OCI-LY1 (cell line): Measurements from ENCODE around the gene PLA2G6.

Experiments used
- H2AFZ ChIP-seq: fragments of 200-600 bp; sonication (generic), shearing (Covaris generic); 2 replicates; pipeline ENCODE4 v1.6.0; 2014; ENCODE audit warnings: antibody characterized with exemption, mild to moderate bottlenecking, low read length
- H3F3A ChIP-seq: fragments of 200-600 bp; sonication (generic), shearing (Covaris generic); 2 replicates; pipeline ENCODE4 v1.6.0; 2014; ENCODE audit warnings: mild to moderate bottlenecking, antibody characterized with exemption, low read length, moderate library complexity; ENCODE audit not compliant: insufficient read depth
- H3K27ac ChIP-seq: fragments of 200-600 bp; sonication (generic); 2 replicates; pipeline ENCODE4 v1.5.1; 2014; ENCODE audit warnings: low read length, mixed run types, mild to moderate bottlenecking, low read depth; ENCODE audit not compliant: poor library complexity, severe bottlenecking
- H3K27me3 ChIP-seq: fragments of 200-600 bp; sonication (generic); 2 replicates; pipeline ENCODE4 v1.6.0; 2014; ENCODE audit warnings: antibody characterized with exemption, mild to moderate bottlenecking, low read length, moderate library complexity; ENCODE audit not compliant: insufficient read depth
- H3K36me3 ChIP-seq: fragments of 200-600 bp; sonication (generic); 2 replicates; pipeline ENCODE4 v1.6.1; 2014; ENCODE audit warnings: mild to moderate bottlenecking, antibody characterized with exemption, low read length, moderate library complexity, mixed read lengths; ENCODE audit not compliant: insufficient read depth
- H3K4me1 ChIP-seq: fragments of 200-600 bp; sonication (generic); 2 replicates; pipeline ENCODE4 v1.5.1; 2014; ENCODE audit warnings: mild to moderate bottlenecking, low read length, moderate library complexity; ENCODE audit not compliant: insufficient read depth, severe bottlenecking
- H3K4me2 ChIP-seq: fragments of 200-600 bp; sonication (generic), shearing (Covaris generic); 2 replicates; pipeline ENCODE4 v1.6.1; 2014; ENCODE audit warnings: low read length
- H3K4me3 ChIP-seq: fragments of 200-600 bp; sonication (generic); 2 replicates; pipeline ENCODE4 v1.5.1; 2014; ENCODE audit warnings: low read length, low read depth, mild to moderate bottlenecking, mixed read lengths; ENCODE audit not compliant: poor library complexity, severe bottlenecking
- H3K79me2 ChIP-seq: fragments of 200-600 bp; shearing (Covaris generic); 2 replicates; pipeline ENCODE4 v1.6.1; 2016; ENCODE audit warnings: mixed run types, low read length, mixed read lengths; ENCODE audit not compliant: insufficient read depth
- H3K9ac ChIP-seq: fragments of 200-600 bp; sonication (generic), shearing (Covaris generic); 2 replicates; pipeline ENCODE4 v1.6.1; 2014; ENCODE audit warnings: mild to moderate bottlenecking, low read length, mixed read lengths
- H3K9me2 ChIP-seq: fragments of 200-600 bp; sonication (generic), shearing (Covaris generic); 2 replicates; pipeline ENCODE4 v1.6.1; 2014; ENCODE audit warnings: low read depth, mild to moderate bottlenecking, low read length, mixed read lengths
- H3K9me3 ChIP-seq: fragments of 200-600 bp; shearing (Covaris generic); 2 replicates; pipeline ENCODE4 v1.6.1; 2014; ENCODE audit warnings: low read length, mixed read lengths
- H4K20me1 ChIP-seq: fragments of 200-600 bp; sonication (generic), shearing (Covaris generic); 2 replicates; pipeline ENCODE4 v1.6.0; 2016; ENCODE audit warnings: mild to moderate bottlenecking, low read length; ENCODE audit not compliant: insufficient read depth
- EZH2 ChIP-seq: fragments of 200-600 bp; sonication (generic), shearing (Covaris generic); IDR thresholded peaks from 2 replicates; pipeline ENCODE4 v1.8.0; 2017; ENCODE audit warnings: borderline replicate concordance, mixed run types, mild to moderate bottlenecking, antibody characterized with exemption, low read length, moderate library complexity, mixed read lengths
- TF ChIP-seq, protein P1 (sequence below): fragments of 200-600 bp; sonication (generic), shearing (Covaris generic); IDR thresholded peaks from 2 replicates; pipeline ENCODE4 v1.5.1; 2017; ENCODE audit warnings: mild to moderate bottlenecking, antibody characterized with exemption, low read length, moderate library complexity, mixed read lengths

Gene PLA2G6

DNA sequence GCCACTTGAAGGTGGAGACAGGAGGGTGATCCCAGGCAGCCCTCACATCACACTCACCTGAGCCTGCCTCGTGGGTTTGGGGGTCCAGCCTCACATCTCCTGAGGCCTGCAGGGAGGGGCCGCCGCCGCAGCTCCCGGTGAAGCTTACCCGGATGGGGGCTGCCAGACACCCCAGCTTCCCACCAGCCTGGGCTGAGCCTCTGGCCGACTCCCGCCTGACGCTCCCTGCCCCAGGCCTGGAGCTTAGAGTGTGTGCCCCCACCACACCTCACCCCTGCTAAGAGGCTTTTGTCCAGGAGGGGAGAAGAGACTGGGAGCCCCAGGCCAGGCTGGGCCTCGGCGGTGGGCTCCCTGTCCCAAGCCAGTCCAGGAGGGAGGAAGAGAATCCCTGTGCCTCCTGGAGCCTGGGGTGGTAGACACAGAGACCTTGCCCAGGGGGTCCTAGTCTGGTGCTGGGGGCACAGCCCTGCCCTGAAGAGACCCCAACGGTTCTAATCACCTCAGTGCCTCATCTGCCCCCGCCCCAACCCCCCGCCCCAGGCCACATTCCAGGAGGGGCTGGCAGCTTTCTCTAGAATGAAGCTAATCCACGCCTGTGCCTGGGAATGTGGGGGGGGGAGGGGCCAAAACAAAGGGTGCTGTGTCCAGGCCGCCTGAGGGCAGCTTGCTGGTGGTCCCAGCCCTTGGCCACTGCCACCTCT is 97.5 kb downstream of the PLA2G6 start, which contains the start of gene SLC16A8:
SLC16A8 (minus strand) TSS at position 254 of the 701 bp plus-strand sequence. CDS start 1,311 bp downstream, outside the sequence.
- Histone ChIP-seq H3K4me2 (no peak within 1 kb of the TSS), H3K4me3 (no peak within 1 kb of the TSS), H3K36me3 (no peaks in the 10 kb centered on the region), H3K9me2 (no peaks in the 10 kb centered on the region), H3K9me3 (no peaks in the 10 kb centered on the region), H3K79me2 (no peaks in the 10 kb centered on the region), H3F3A (no peaks in the 10 kb centered on the region), H3K27ac (no peak within 1 kb of the TSS), H3K4me1 (no peaks in the 10 kb centered on the region), H2AFZ (no peak within 1 kb of the TSS), H3K27me3 (no peaks in the 10 kb centered on the region), H4K20me1 (no peaks in the 10 kb centered on the region), H3K9ac (no peak within 1 kb of the TSS)
- TF ChIP-seq EZH2: no peak
- TF ChIP-seq, protein P1, sequence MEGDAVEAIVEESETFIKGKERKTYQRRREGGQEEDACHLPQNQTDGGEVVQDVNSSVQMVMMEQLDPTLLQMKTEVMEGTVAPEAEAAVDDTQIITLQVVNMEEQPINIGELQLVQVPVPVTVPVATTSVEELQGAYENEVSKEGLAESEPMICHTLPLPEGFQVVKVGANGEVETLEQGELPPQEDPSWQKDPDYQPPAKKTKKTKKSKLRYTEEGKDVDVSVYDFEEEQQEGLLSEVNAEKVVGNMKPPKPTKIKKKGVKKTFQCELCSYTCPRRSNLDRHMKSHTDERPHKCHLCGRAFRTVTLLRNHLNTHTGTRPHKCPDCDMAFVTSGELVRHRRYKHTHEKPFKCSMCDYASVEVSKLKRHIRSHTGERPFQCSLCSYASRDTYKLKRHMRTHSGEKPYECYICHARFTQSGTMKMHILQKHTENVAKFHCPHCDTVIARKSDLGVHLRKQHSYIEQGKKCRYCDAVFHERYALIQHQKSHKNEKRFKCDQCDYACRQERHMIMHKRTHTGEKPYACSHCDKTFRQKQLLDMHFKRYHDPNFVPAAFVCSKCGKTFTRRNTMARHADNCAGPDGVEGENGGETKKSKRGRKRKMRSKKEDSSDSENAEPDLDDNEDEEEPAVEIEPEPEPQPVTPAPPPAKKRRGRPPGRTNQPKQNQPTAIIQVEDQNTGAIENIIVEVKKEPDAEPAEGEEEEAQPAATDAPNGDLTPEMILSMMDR: no peak

GRCh38 chr22:38082986-38083710 is 98.5 kb downstream of the PLA2G6 start:
- Histone ChIP-seq H3K36me3 (no peaks in the 10 kb centered on the region), H3K27me3 (0 out of 2 replicates have a peak, but pooled peaks cover 3% of the 10 kb centered on the region), H3K9ac (no peak overlapping the region), H3F3A (no peaks in the 10 kb centered on the region), H4K20me1 (no peaks in the 10 kb centered on the region), H3K4me2 (no peak overlapping the region), H3K4me1 (no peaks in the 10 kb centered on the region), H3K9me3 (no peaks in the 10 kb centered on the region), H3K9me2 (no peaks in the 10 kb centered on the region), H3K27ac (no peak overlapping the region), H3K79me2 (no peaks in the 10 kb centered on the region), H3K4me3 (no peak overlapping the region), H2AFZ (no peak overlapping the region)
- TF ChIP-seq, protein P1: no peak
- TF ChIP-seq EZH2: no peak

GRCh38 chr22:38081941-38082828 is 99.4 kb downstream of the PLA2G6 start:
- H3K9me2 ChIP-seq: no peaks in the 10 kb centered on the region
- no peak overlapping the region for H3K4me2 ChIP-seq
- H3K4me3 ChIP-seq: no peak overlapping the region
- TF ChIP-seq, protein P1: no peak
- no peak for TF ChIP-seq EZH2
- H3K27me3 ChIP-seq: 0 out of 2 replicates have a peak, but pooled peaks cover 3% of the 10 kb centered on the region
- H3F3A ChIP-seq: no peaks in the 10 kb centered on the region
- H3K9me3 ChIP-seq: no peaks in the 10 kb centered on the region
- no peaks in the 10 kb centered on the region for H3K4me1 ChIP-seq
- no peak overlapping the region for H2AFZ ChIP-seq
- no peak overlapping the region for H3K9ac ChIP-seq
- no peaks in the 10 kb centered on the region for H4K20me1 ChIP-seq
- no peaks in the 10 kb centered on the region for H3K79me2 ChIP-seq
- no peaks in the 10 kb centered on the region for H3K36me3 ChIP-seq
- H3K27ac ChIP-seq: no peak overlapping the region
